Measurements from ENCODE around the gene LGR5.
"Not testable (repeated sequence)": the region's sequence is repeated elsewhere in the genome, so short reads cannot be mapped to it uniquely, and the experiment has no call there.

Gene LGR5

DNA sequence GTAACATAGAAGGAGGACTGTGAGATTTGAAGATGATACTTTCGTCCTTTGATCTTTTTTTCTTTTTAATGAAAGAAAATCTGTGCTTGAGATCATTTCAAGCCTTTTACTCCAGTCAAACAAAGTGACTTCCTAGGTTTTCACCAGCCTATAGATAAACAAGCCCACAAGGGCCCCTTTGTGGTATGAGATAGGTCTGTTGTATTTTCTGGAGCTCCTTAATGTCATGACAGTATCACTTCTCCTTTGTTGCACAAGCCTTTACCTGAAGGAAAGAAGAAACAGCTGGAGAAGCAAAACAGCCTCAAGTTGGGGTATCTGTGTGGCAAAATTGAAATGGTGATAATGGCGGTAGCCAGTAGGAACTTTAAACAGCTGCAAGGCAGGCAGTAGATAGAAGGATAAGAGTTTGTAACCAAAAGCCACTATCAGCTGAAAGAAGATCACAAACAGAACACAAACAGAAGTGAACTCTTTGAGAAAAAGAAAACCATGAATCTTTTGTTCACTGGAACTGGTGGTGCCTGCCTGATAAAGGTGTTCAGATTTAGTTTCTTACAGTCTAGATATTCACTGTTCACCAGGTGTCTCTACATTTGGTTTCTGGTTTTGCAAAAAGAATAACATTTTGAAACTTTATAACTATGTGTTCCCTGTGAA lies 96.8 kb downstream of the LGR5 start:
- Mint-ChIP-seq H3K4me3 (no peak overlapping the region), H3K27ac (no peak overlapping the region), H3K27me3 (no peaks in the 10 kb centered on the region), H3K9me3 (no peaks in the 10 kb centered on the region), H3K36me3 (ENCODE audit: low read depth) (no peaks in the 10 kb centered on the region), H3K4me1 (ENCODE audit: low read depth) (no peaks in the 10 kb centered on the region)
- DNase-seq = no peak

GRCh38 chr12:71536939-71537622 lies 97.5 kb downstream of the LGR5 start:
- Mint-ChIP-seq H3K36me3 (ENCODE audit: low read depth) (no peaks in the 10 kb centered on the region), H3K27me3 (no peaks in the 10 kb centered on the region), H3K27ac (no peak overlapping the region), H3K9me3 (no peaks in the 10 kb centered on the region), H3K4me3 (no peak overlapping the region), H3K4me1 (ENCODE audit: low read depth) (no peaks in the 10 kb centered on the region)
- DNase-seq = no peak

GRCh38 chr12:71538807-71539206 lies 99.2 kb downstream of the LGR5 start:
- Mint-ChIP-seq H3K4me3 (no peak overlapping the region), H3K9me3 (no peaks in the 10 kb centered on the region), H3K27ac (no peak overlapping the region), H3K36me3 (ENCODE audit: low read depth) (no peaks in the 10 kb centered on the region), H3K4me1 (ENCODE audit: low read depth) (no peaks in the 10 kb centered on the region), H3K27me3 (no peaks in the 10 kb centered on the region)
- DNase-seq = no peak

GRCh38 chr12:71541583-71541982 lies 102.0 kb downstream of the LGR5 start:
- no peaks in the 10 kb centered on the region for H3K36me3 Mint-ChIP-seq (ENCODE audit: low read depth)
- H3K9me3 Mint-ChIP-seq = no peaks in the 10 kb centered on the region

DNA sequence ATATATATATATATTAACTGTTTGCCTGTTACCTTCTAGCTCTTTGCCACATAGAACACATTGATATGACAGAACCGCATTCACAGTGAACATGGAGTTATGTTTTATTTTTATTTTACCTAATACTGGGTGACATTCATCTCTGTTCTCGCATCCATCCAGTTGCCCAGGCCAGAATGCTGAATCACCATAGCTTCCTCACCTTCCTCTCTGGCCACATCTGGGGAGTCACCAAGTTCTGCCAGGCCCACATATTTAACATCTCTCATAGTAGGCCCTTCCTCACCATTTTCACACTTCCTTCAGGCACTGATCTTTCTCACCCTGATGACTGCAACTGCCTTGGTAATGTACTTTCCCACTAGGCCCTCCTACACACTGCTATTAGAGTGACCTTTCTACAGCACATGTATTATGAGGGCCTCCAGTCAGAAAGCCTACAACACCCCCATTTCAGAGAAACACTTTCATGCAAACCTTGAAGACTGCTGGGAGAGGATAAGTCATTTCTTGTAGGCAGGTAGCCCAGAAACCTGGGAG lies 106.8 kb downstream of the LGR5 start:
- H3K27ac Mint-ChIP-seq = no peak overlapping the region
- no peaks in the 10 kb centered on the region for H3K36me3 Mint-ChIP-seq (ENCODE audit: low read depth)
- no peaks in the 10 kb centered on the region for H3K27me3 Mint-ChIP-seq
- no peak for DNase-seq
- H3K4me3 Mint-ChIP-seq = no peak overlapping the region
- no peaks in the 10 kb centered on the region for H3K4me1 Mint-ChIP-seq (ENCODE audit: low read depth)
- no peaks in the 10 kb centered on the region for H3K9me3 Mint-ChIP-seq

More at GRCh38 chr12:71541583-71541982, 102.0 kb downstream of the LGR5 start:
- no peaks in the 10 kb centered on the region for H3K27me3 Mint-ChIP-seq
- H3K4me1 Mint-ChIP-seq (ENCODE audit: low read depth) = no peaks in the 10 kb centered on the region
- no peak for DNase-seq
- H3K27ac Mint-ChIP-seq = no peak overlapping the region
- H3K4me3 Mint-ChIP-seq = no peak overlapping the region

- H3K27ac Mint-ChIP-seq = no peak overlapping the region
- no peak for DNase-seq
- H3K4me3 Mint-ChIP-seq = no peak overlapping the region
- no peaks in the 10 kb centered on the region for H3K4me1 Mint-ChIP-seq (ENCODE audit: low read depth)
- no peaks in the 10 kb centered on the region for H3K27me3 Mint-ChIP-seq
- no peaks in the 10 kb centered on the region for H3K36me3 Mint-ChIP-seq (ENCODE audit: low read depth)
- H3K9me3 Mint-ChIP-seq = no peaks in the 10 kb centered on the region
These were observed 109.3 kb downstream of the LGR5 start for GRCh38 chr12:71548893-71549292.

- DNase-seq = no peak
- H3K9me3 Mint-ChIP-seq = no peaks in the 10 kb centered on the region
These were observed 111.9 kb downstream of the LGR5 start for GRCh38 chr12:71551529-71551928.

DNA sequence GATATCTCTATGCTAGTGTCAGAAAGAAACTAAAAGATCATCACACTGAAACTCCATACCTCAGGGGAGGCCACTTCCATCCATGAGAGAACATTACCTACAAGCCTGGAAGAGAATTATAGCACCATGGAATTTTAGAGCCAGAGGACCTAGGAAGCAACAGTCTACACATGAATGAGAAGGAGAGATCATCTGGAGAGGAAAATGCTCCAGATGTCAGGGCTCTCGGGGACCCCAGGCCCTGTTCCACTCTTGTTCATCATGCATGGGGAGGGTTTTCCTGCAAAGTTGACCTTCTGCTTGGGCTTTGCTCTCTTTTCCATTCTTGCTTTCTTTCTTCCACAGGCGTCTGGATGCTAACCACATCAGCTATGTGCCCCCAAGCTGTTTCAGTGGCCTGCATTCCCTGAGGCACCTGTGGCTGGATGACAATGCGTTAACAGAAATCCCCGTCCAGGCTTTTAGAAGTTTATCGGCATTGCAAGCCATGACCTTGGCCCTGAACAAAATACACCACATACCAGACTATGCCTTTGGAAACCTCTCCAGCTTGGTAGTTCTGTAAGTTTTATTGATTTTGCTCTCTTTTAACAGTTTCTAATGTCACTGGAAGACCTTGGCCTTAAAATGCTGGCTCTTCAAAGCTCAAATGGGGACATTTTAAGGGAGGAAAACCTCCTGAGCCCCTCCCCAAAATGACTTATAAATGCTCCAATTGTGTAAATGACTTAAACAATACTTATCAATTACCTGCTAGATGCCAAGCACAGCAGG lies 113.3 kb downstream of the LGR5 start:
- H3K4me1 Mint-ChIP-seq (ENCODE audit: low read depth) = no peaks in the 10 kb centered on the region
- H3K9me3 Mint-ChIP-seq = no peaks in the 10 kb centered on the region
- no peak overlapping the region for H3K27ac Mint-ChIP-seq
- H3K36me3 Mint-ChIP-seq (ENCODE audit: low read depth) = no peaks in the 10 kb centered on the region
- H3K4me3 Mint-ChIP-seq = no peak overlapping the region
- no peak for DNase-seq
- no peaks in the 10 kb centered on the region for H3K27me3 Mint-ChIP-seq

More at GRCh38 chr12:71551529-71551928, 111.9 kb downstream of the LGR5 start:
- H3K36me3 Mint-ChIP-seq (ENCODE audit: low read depth) = no peaks in the 10 kb centered on the region
- no peaks in the 10 kb centered on the region for H3K27me3 Mint-ChIP-seq
- no peaks in the 10 kb centered on the region for H3K4me1 Mint-ChIP-seq (ENCODE audit: low read depth)
- H3K4me3 Mint-ChIP-seq = no peak overlapping the region
- H3K27ac Mint-ChIP-seq = no peak overlapping the region

- H3K9me3 Mint-ChIP-seq = no peaks in the 10 kb centered on the region
- H3K4me1 Mint-ChIP-seq (ENCODE audit: low read depth) = no peaks in the 10 kb centered on the region
- H3K4me3 Mint-ChIP-seq = no peak overlapping the region
- H3K27me3 Mint-ChIP-seq = no peaks in the 10 kb centered on the region
- no peaks in the 10 kb centered on the region for H3K36me3 Mint-ChIP-seq (ENCODE audit: low read depth)
- no peak overlapping the region for H3K27ac Mint-ChIP-seq
- DNase-seq = no peak
These were observed 115.6 kb downstream of the LGR5 start for GRCh38 chr12:71555191-71555590.

- H3K27me3 Mint-ChIP-seq; DNase-seq; H3K36me3 Mint-ChIP-seq (ENCODE audit: low read depth); H3K4me3 Mint-ChIP-seq; H3K27ac Mint-ChIP-seq; H3K4me1 Mint-ChIP-seq (ENCODE audit: low read depth); H3K9me3 Mint-ChIP-seq: not testable (repeated sequence)
These were observed 116.2 kb downstream of the LGR5 start for GRCh38 chr12:71555789-71556188.

GRCh38 chr12:71556448-71556847 lies 116.8 kb downstream of the LGR5 start:
- Mint-ChIP-seq H3K4me1 (ENCODE audit: low read depth) (no peaks in the 10 kb centered on the region), H3K36me3 (ENCODE audit: low read depth) (no peaks in the 10 kb centered on the region), H3K9me3 (no peaks in the 10 kb centered on the region), H3K27ac (no peak overlapping the region), H3K27me3 (no peaks in the 10 kb centered on the region), H3K4me3 (no peak overlapping the region)
- DNase-seq = no peak

DNA sequence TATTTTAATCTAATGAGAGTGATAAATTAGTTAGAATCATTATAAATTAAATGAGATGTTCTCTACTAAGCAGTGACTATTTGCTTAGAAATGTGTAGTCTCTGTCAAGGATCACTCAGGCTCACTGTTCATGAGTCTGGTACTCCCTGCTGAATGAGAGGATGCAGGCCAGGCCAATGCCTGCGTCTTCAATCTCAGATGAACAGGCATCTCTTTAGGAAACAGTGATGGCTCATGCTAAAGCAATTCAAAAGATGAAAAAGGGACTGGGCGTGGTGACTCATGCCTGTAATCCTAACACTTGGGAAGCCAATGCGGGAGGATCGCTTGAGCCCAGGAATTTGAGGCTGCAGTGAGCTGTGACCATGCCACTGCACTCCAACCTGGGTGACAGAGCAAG lies 117.3 kb downstream of the LGR5 start:
- no peaks in the 10 kb centered on the region for H3K27me3 Mint-ChIP-seq
- no peaks in the 10 kb centered on the region for H3K9me3 Mint-ChIP-seq
- no peak overlapping the region for H3K4me3 Mint-ChIP-seq
- no peak overlapping the region for H3K27ac Mint-ChIP-seq
- DNase-seq = no peak
- no peaks in the 10 kb centered on the region for H3K4me1 Mint-ChIP-seq (ENCODE audit: low read depth)
- H3K36me3 Mint-ChIP-seq (ENCODE audit: low read depth) = no peaks in the 10 kb centered on the region

DNA sequence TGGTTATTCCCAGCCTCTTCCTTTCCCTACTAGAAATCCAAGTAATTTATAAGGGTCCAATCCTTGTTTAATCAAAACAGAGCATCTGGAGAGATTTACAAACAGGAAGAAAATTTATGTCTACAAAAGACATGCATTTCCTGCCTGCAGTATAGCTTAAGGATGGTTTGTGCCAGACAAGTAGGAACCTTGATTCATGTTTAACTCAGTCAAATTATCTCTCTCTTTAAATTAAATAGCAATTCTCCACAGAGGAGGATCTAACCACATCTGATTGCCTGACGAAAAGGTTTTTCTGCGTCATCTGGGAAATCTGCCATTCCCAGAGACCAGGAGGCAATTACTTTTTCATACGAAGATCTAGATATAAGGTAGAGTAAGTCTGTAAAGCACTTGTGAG lies 118.8 kb downstream of the LGR5 start:
- H3K4me1 Mint-ChIP-seq (ENCODE audit: low read depth) = no peaks in the 10 kb centered on the region
- no peaks in the 10 kb centered on the region for H3K36me3 Mint-ChIP-seq (ENCODE audit: low read depth)
- H3K9me3 Mint-ChIP-seq = no peaks in the 10 kb centered on the region
- no peak overlapping the region for H3K4me3 Mint-ChIP-seq
- H3K27ac Mint-ChIP-seq = no peak overlapping the region
- H3K27me3 Mint-ChIP-seq = no peaks in the 10 kb centered on the region
- no peak for DNase-seq

DNA sequence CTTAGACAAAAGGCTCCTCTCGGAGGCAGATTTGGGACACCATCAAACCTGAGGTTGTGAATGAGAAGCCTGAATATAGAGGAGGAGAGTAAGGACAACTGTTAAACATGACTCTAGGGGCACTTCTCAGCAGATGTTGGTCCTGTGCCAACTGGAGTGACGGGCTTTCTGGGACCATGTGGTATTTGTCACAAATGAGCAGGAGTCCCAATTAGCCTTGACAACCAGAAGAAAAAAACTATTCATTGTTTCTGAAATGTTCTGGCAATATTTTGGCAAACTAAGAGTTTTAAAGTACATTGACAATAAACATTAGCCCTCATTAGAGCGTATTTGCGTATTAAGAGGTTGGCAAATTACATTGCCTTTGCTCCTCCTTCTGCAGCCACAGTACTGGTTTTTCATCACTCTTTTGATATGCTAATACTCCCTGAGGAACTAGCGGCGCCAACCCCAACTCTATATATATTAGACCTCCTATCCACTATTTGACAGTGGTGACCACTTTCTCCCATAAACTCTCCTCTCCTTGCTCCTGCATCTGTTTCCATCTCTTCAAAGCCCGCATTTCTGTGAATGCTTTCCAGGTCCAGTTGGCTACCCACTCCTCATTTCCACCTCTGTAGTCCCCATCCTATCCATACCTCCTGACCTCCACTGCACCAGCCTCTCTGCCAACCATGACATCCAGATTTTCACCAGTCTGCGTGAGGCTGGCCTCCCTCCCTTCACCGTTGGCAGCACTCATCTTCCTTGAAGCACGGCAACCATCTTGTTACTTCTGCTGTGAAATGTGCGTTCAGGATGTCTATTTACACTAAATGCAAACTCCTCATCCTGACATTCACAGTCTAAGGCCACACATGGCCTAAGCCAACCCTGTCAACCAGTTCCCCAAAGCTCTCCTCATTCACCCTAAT lies 123.3 kb downstream of the LGR5 start:
- DNase-seq = no peak
- Mint-ChIP-seq H3K27me3 (no peaks in the 10 kb centered on the region), H3K9me3 (no peaks in the 10 kb centered on the region), H3K4me3 (no peak overlapping the region), H3K36me3 (ENCODE audit: low read depth) (no peaks in the 10 kb centered on the region), H3K4me1 (ENCODE audit: low read depth) (no peaks in the 10 kb centered on the region), H3K27ac (no peak overlapping the region)

Measured in activated T-cell treated with anti-CD3 and anti-CD28 coated beads, Interleukin-2, amount 50 U/mL, for 24 hours (primary cell).